Measurements from ENCODE around the gene CTIF. TPM values are rescaled to one million over a fixed set of nuclear protein-coding genes. Genes with fewer than 3 reads are reported as not detected.

CTIF gene
- total and polyA plus RNA-seq, 4 donors, result 10.6 to 26.7 (median 12.3) TPM

DNA sequence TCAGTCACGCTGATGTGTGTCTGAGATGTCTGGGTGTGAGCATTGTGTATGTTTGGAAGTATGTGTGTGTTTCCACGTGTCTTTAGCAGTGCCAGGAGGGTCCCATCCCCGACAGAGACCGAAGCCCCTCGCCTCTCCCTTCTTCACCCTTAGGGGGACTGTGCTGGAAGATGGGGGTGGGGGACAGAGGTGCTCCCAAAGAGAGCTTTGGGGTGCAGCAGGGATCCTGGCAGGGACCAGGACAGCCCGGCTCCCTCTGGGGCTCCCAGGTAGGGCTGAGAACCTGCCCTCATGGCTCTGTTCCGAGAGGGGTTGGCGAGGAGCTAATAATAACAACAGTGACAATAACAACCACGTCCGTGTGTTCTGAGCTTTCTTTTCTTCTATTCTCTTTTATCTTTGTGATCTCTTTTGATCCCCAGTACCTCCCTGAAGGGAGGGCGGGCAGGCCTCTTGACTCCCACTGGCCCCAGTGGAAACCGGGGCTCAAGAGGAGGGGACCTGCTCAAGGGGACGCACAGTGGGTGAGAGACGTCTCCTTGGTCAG, 354.3 kb downstream of the CTIF start:
- 83% methylated on average over 14 of the region's 14 CpGs for WGBS
- no peak for TF ChIP-seq JUND (IDR thresholded peaks at IDR 0.05)
- TF ChIP-seq HNF4G (IDR thresholded peaks at IDR 0.05), result no peak
- TF ChIP-seq, protein P1, sequence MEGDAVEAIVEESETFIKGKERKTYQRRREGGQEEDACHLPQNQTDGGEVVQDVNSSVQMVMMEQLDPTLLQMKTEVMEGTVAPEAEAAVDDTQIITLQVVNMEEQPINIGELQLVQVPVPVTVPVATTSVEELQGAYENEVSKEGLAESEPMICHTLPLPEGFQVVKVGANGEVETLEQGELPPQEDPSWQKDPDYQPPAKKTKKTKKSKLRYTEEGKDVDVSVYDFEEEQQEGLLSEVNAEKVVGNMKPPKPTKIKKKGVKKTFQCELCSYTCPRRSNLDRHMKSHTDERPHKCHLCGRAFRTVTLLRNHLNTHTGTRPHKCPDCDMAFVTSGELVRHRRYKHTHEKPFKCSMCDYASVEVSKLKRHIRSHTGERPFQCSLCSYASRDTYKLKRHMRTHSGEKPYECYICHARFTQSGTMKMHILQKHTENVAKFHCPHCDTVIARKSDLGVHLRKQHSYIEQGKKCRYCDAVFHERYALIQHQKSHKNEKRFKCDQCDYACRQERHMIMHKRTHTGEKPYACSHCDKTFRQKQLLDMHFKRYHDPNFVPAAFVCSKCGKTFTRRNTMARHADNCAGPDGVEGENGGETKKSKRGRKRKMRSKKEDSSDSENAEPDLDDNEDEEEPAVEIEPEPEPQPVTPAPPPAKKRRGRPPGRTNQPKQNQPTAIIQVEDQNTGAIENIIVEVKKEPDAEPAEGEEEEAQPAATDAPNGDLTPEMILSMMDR (IDR thresholded peaks at IDR 0.05; ENCODE audit: low read depth, low read length, missing input control), result no peak
- no peak for TF ChIP-seq FOXA2 (IDR thresholded peaks at IDR 0.05)
- no peak for TF ChIP-seq RAD21 (IDR thresholded peaks at IDR 0.05)
- TF ChIP-seq, protein P2, sequence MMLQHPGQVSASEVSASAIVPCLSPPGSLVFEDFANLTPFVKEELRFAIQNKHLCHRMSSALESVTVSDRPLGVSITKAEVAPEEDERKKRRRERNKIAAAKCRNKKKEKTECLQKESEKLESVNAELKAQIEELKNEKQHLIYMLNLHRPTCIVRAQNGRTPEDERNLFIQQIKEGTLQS (IDR thresholded peaks at IDR 0.05), result no peak
- TF ChIP-seq, protein P3, sequence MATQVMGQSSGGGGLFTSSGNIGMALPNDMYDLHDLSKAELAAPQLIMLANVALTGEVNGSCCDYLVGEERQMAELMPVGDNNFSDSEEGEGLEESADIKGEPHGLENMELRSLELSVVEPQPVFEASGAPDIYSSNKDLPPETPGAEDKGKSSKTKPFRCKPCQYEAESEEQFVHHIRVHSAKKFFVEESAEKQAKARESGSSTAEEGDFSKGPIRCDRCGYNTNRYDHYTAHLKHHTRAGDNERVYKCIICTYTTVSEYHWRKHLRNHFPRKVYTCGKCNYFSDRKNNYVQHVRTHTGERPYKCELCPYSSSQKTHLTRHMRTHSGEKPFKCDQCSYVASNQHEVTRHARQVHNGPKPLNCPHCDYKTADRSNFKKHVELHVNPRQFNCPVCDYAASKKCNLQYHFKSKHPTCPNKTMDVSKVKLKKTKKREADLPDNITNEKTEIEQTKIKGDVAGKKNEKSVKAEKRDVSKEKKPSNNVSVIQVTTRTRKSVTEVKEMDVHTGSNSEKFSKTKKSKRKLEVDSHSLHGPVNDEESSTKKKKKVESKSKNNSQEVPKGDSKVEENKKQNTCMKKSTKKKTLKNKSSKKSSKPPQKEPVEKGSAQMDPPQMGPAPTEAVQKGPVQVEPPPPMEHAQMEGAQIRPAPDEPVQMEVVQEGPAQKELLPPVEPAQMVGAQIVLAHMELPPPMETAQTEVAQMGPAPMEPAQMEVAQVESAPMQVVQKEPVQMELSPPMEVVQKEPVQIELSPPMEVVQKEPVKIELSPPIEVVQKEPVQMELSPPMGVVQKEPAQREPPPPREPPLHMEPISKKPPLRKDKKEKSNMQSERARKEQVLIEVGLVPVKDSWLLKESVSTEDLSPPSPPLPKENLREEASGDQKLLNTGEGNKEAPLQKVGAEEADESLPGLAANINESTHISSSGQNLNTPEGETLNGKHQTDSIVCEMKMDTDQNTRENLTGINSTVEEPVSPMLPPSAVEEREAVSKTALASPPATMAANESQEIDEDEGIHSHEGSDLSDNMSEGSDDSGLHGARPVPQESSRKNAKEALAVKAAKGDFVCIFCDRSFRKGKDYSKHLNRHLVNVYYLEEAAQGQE (IDR thresholded peaks at IDR 0.05), result no peak
- TF ChIP-seq FOXA1 (IDR thresholded peaks at IDR 0.05), result no peak
- TF ChIP-seq EGR1 (IDR thresholded peaks at IDR 0.05; ENCODE audit: low read depth in 2 of 2), result no peak
- TF ChIP-seq YY1 (IDR thresholded peaks at IDR 0.05), result no peak
- no peak for TF ChIP-seq HNF4A (conservative IDR thresholded peaks at IDR 0.05)
- TF ChIP-seq GABPA (IDR thresholded peaks at IDR 0.05 in 1 of 2, conservative IDR thresholded peaks at IDR 0.05 in 1 of 2), result no peak
- TF ChIP-seq TAF1 (conservative IDR thresholded peaks at IDR 0.05), result no peak
- TF ChIP-seq SP1 (IDR thresholded peaks at IDR 0.05), result no peak
- TF ChIP-seq NR2F2 (IDR thresholded peaks at IDR 0.05), result no peak
- TF ChIP-seq, protein P4, sequence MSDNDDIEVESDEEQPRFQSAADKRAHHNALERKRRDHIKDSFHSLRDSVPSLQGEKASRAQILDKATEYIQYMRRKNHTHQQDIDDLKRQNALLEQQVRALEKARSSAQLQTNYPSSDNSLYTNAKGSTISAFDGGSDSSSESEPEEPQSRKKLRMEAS (IDR thresholded peaks at IDR 0.05), result no peak
- TF ChIP-seq, protein P5, sequence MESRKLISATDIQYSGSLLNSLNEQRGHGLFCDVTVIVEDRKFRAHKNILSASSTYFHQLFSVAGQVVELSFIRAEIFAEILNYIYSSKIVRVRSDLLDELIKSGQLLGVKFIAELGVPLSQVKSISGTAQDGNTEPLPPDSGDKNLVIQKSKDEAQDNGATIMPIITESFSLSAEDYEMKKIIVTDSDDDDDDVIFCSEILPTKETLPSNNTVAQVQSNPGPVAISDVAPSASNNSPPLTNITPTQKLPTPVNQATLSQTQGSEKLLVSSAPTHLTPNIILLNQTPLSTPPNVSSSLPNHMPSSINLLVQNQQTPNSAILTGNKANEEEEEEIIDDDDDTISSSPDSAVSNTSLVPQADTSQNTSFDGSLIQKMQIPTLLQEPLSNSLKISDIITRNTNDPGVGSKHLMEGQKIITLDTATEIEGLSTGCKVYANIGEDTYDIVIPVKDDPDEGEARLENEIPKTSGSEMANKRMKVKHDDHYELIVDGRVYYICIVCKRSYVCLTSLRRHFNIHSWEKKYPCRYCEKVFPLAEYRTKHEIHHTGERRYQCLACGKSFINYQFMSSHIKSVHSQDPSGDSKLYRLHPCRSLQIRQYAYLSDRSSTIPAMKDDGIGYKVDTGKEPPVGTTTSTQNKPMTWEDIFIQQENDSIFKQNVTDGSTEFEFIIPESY (IDR thresholded peaks at IDR 0.05), result no peak
- TF ChIP-seq RXRA (IDR thresholded peaks at IDR 0.05), result no peak

More for the DNA sequence above, 354.3 kb downstream of the CTIF start:
- H3K9ac ChIP-seq (ENCODE audit: low read depth in 1 of 2, low read length in 2 of 2), result no peak overlapping the region
- no peaks in the 10 kb centered on the region for H3K27me3 ChIP-seq (ENCODE audit: control insufficient read depth in 4 of 4, insufficient read depth in 4 of 4, low read length in 3 of 4)
- H3K9me3 ChIP-seq (ENCODE audit: control insufficient read depth in 4 of 4, low read length in 3 of 4), result no peaks in the 10 kb centered on the region
- H3K27ac ChIP-seq (ENCODE audit: low read depth in 1 of 2, low read length in 2 of 2), result no peak overlapping the region
- H3K36me3 ChIP-seq (ENCODE audit: control insufficient read depth in 4 of 4, insufficient read depth in 3 of 4, low read depth in 1 of 4, low read length in 3 of 4), result no peaks in the 10 kb centered on the region
- no peak overlapping the region for H3K4me3 ChIP-seq (ENCODE audit: low read depth in 1 of 3, low read length in 3 of 3)
- no peak for DNase-seq (ENCODE audit: low spot score)
- peaks cover 2 to 13% (median 4%) of the 10 kb centered on the region in 4 donors for H3K4me1 ChIP-seq (ENCODE audit: control insufficient read depth in 4 of 4, insufficient read depth in 4 of 4, low read length in 3 of 4)

All from liver (tissue), 9 donors.